ENCODE measurements around the gene MMP14.

GRCh38 chr14:22813145-22813544 is 23.2 kb upstream of the MMP14 start:
- TF ChIP-seq CTCF (conservative IDR thresholded peaks at IDR 0.05 in 1 of 2, IDR thresholded peaks at IDR 0.05 in 1 of 2; ENCODE audit: extremely low read depth in 1 of 2, insufficient read depth in 1 of 2, low read depth in 1 of 2, low read length in 2 of 2) (no peak), EZH2 (IDR thresholded peaks at IDR 0.05; ENCODE audit: borderline replicate concordance, low read length) (no peak)

Measured in mammary epithelial cell (primary cell).